Ishikawa (cell line): ENCODE measurements around the gene DENND4C.

Experiments used
- CEBPB ChIP-seq: IDR thresholded peaks from 2 replicates; pipeline ENCODE4 v1.6.1; 2012
- CREB1 ChIP-seq: IDR thresholded peaks from 2 replicates; pipeline ENCODE4 v1.6.1; 2012; ENCODE audit warnings: low read depth
- EGR1 ChIP-seq: IDR thresholded peaks from 2 replicates; pipeline ENCODE4 v1.6.1; 2012
- EP300 ChIP-seq: IDR thresholded peaks from 2 replicates; pipeline ENCODE4 v1.6.1; 2012; ENCODE audit warnings: borderline replicate concordance
- FOXM1 ChIP-seq: IDR thresholded peaks from 2 replicates; pipeline ENCODE4 v1.6.1; 2012; ENCODE audit warnings: low read depth, borderline replicate concordance
- MAX ChIP-seq: IDR thresholded peaks from 2 replicates; pipeline ENCODE4 v1.6.1; 2012
- NFIC ChIP-seq: IDR thresholded peaks from 2 replicates; pipeline ENCODE4 v1.6.1; 2012
- RAD21 ChIP-seq: IDR thresholded peaks from 2 replicates; pipeline ENCODE4 v1.6.1; 2012; ENCODE audit warnings: low read depth
- REST ChIP-seq: IDR thresholded peaks from 2 replicates; pipeline ENCODE4 v1.6.1; 2012; ENCODE audit warnings: low read depth, mild to moderate bottlenecking
- TAF1 ChIP-seq: IDR thresholded peaks from 2 replicates; pipeline ENCODE4 v1.6.1; 2012; ENCODE audit warnings: low read depth, mild to moderate bottlenecking
- TCF12 ChIP-seq: IDR thresholded peaks from 2 replicates; pipeline ENCODE4 v1.6.1; 2012; ENCODE audit warnings: low read depth
- TEAD4 ChIP-seq: IDR thresholded peaks from 2 replicates; pipeline ENCODE4 v1.6.1; 2012
- USF1 ChIP-seq: IDR thresholded peaks from 2 replicates; pipeline ENCODE4 v1.6.1; 2012
- YY1 ChIP-seq: IDR thresholded peaks from 2 replicates; pipeline ENCODE4 v1.6.1; 2012; ENCODE audit warnings: low read depth
- ZBTB7A ChIP-seq: IDR thresholded peaks from 2 replicates; pipeline ENCODE4 v1.6.1; 2012; ENCODE audit warnings: low read depth

The DENND4C gene

GRCh38 chr9:19239955-19240354, 9.5 kb downstream of the DENND4C start:
- TF ChIP-seq EP300 (no peak), TEAD4 (no peak), EGR1 (no peak), RAD21 (no peak), CEBPB (0 out of 2 replicates have a peak, but pooled peaks have one; percentile 8), CREB1 (no peak)

GRCh38 chr9:19241728-19242127, 11.2 kb downstream of the DENND4C start:
- TF ChIP-seq TCF12 (no peak), EP300 (no peak), MAX (no peak), ZBTB7A (no peak), NFIC (no peak), FOXM1 (no peak), RAD21 (no peak), USF1 (no peak), CEBPB (no peak)

DNA sequence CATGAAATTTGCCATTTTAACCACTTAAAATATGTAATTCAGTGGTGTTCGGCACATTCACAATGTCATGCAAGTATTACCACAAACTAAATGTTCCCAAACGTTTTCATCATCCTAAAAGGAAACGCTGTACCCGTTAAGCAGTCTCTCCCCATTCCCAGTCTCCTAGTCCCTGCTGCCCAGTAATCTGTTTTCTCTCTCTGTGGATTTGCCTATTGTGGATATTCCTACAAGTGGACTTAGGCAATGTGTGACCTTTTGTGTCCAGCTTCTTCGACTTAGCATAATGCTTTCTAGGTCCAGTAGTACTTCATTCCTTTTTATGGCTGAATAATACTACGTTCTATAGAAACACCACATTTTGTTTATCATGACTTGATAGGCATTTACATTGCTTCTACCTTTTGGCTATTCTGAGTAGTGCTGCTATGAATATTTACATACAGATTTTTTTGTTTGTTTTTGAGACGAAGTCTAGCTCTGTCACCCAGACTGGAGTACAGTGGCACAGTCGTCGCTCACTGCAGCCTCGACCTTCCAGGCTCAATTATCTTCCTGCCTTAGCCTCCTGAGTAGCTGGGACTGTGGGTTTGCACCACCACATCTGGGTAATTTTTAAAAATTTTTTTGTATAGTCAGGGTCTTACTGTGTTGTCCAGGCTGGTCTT, 13.0 kb downstream of the DENND4C start:
- TF ChIP-seq EGR1 = no peak
- TF ChIP-seq MAX = no peak
- no peak for TF ChIP-seq TCF12
- TF ChIP-seq REST = no peak
- TF ChIP-seq FOXM1 = no peak
- TF ChIP-seq RAD21 = no peak
- TF ChIP-seq TAF1 = no peak
- TF ChIP-seq CREB1 = no peak

GRCh38 chr9:19246891-19247290, 16.4 kb downstream of the DENND4C start:
- TF ChIP-seq REST (no peak), CEBPB (no peak), FOXM1 (no peak), ZBTB7A (no peak), TAF1 (no peak), EP300 (no peak), TCF12 (no peak), TEAD4 (no peak), CREB1 (no peak), EGR1 (no peak), USF1 (no peak)

GRCh38 chr9:19247420-19247819, 16.9 kb downstream of the DENND4C start:
- no peak for TF ChIP-seq YY1
- no peak for TF ChIP-seq EP300
- TF ChIP-seq REST = no peak
- TF ChIP-seq MAX = no peak
- TF ChIP-seq CREB1 = no peak
- no peak for TF ChIP-seq TCF12
- no peak for TF ChIP-seq ZBTB7A
- no peak for TF ChIP-seq EGR1
- TF ChIP-seq USF1 = no peak
- TF ChIP-seq RAD21 = no peak
- TF ChIP-seq FOXM1 = no peak
